ENCODE results near the gene CEP89. TPM values are rescaled to one million over a fixed set of nuclear protein-coding genes. Genes with fewer than 3 reads are reported as not detected.
"Not testable (repeated sequence)": the region's sequence is repeated elsewhere in the genome, so short reads cannot be mapped to it uniquely, and the experiment has no call there.

CEP89 gene
- total RNA-seq, 4 donors from 2014 or later = 8.8 to 16.6 (median 10.6) TPM

- peak in 1 of 2 donors; percentile 2 for DNase-seq (ENCODE audit: low spot score in 2 of 2)
- H3K4me3 ChIP-seq (ENCODE audit: low read depth, poor library complexity, severe bottlenecking) = no peak overlapping the region
- 77 to 82% methylated on average over 7 of the region's 7 CpGs for WGBS, 2 donors
- intact Hi-C loops (cut with DNase I; ENCODE audit: low total_unique reads) = no loop called here
- TF ChIP-seq CTCF (IDR thresholded peaks at IDR 0.05) = no peak
- TF ChIP-seq POLR2A (IDR thresholded peaks at IDR 0.05) = no peak
Measured at GRCh38 chr19:32837531-32837930, 134.2 kb downstream of the CEP89 start.

- DNase-seq (ENCODE audit: low spot score in 2 of 2) = peak in 1 of 2 donors; percentile 28
- 91 to 92% methylated on average over 7 of the region's 7 CpGs for WGBS, 2 donors
- intact Hi-C loops (cut with DNase I; ENCODE audit: low total_unique reads); H3K4me3 ChIP-seq (ENCODE audit: low read depth, poor library complexity, severe bottlenecking): not testable (repeated sequence)
Measured at GRCh38 chr19:32833388-32833787, 138.4 kb downstream of the CEP89 start.

GRCh38 chr19:32832825-32833224 is 138.9 kb downstream of the CEP89 start:
- H3K4me3 ChIP-seq (ENCODE audit: low read depth, poor library complexity, severe bottlenecking); intact Hi-C loops (cut with DNase I; ENCODE audit: low total_unique reads): not testable (repeated sequence)
- WGBS, 2 donors = 91 to 92% methylated on average over 7 of the region's 7 CpGs
- DNase-seq (ENCODE audit: low spot score in 2 of 2) = peak in 1 of 2 donors; percentile 25

- intact Hi-C loops (cut with DNase I; ENCODE audit: low total_unique reads); H3K4me3 ChIP-seq (ENCODE audit: low read depth, poor library complexity, severe bottlenecking): not testable (repeated sequence)
- WGBS, 2 donors = 91 to 92% methylated on average over 12 of the region's 12 CpGs
- DNase-seq (ENCODE audit: low spot score in 2 of 2) = peak in 1 of 2 donors; percentile 56
Measured at GRCh38 chr19:32832094-32832493, 139.7 kb downstream of the CEP89 start.

- no peak overlapping the region for H3K4me3 ChIP-seq (ENCODE audit: low read depth, poor library complexity, severe bottlenecking)
- 85 to 94% methylated on average over 5 of the region's 5 CpGs for WGBS, 2 donors
- no peak for DNase-seq (ENCODE audit: low spot score in 2 of 2)
- no peak for TF ChIP-seq POLR2A (IDR thresholded peaks at IDR 0.05)
- TF ChIP-seq CTCF (IDR thresholded peaks at IDR 0.05) = no peak
- intact Hi-C loops (cut with DNase I; ENCODE audit: low total_unique reads) = no loop called here
Measured at GRCh38 chr19:32831611-32832010, 140.1 kb downstream of the CEP89 start.

GRCh38 chr19:32830231-32831014 is 141.3 kb downstream of the CEP89 start:
- 86 to 87% methylated on average over 8 of the region's 8 CpGs for WGBS, 2 donors
- no peak for TF ChIP-seq POLR2A (IDR thresholded peaks at IDR 0.05)
- TF ChIP-seq CTCF (IDR thresholded peaks at IDR 0.05) = no peak
- no peak overlapping the region for H3K4me3 ChIP-seq (ENCODE audit: low read depth, poor library complexity, severe bottlenecking)
- intact Hi-C loops (cut with DNase I; ENCODE audit: low total_unique reads) = no loop called here
- DNase-seq (ENCODE audit: low spot score in 2 of 2) = peak in 1 of 2 donors; percentile 10

GRCh38 chr19:32829345-32829896 is 142.3 kb downstream of the CEP89 start:
- DNase-seq (ENCODE audit: low spot score in 2 of 2) = peak in 1 of 2 donors; percentile 43
- no peak overlapping the region for H3K4me3 ChIP-seq (ENCODE audit: low read depth, poor library complexity, severe bottlenecking)
- intact Hi-C loops (cut with DNase I; ENCODE audit: low total_unique reads) = no loop called here
- WGBS, 2 donors = 90 to 91% methylated on average over 10 of the region's 10 CpGs
- TF ChIP-seq POLR2A (IDR thresholded peaks at IDR 0.05) (no peak), CTCF (IDR thresholded peaks at IDR 0.05) (no peak)
